Panc1 (cell line): ENCODE results near the gene ZNF92.

Experiments used
- POLR2AphosphoS5 ChIP-seq: IDR thresholded peaks from 2 replicates; pipeline ENCODE4 v1.6.1; 2012; ENCODE audit warnings: mild to moderate bottlenecking, low read depth, low read length, moderate library complexity
- TF ChIP-seq, protein P1 (sequence below): fragments of 450-650 bp; IDR thresholded peaks from 2 replicates; pipeline ENCODE4 v1.5.1; 2017; ENCODE audit warnings: mild to moderate bottlenecking
- TF ChIP-seq, protein P2 (sequence below), 2 experiments: IDR thresholded peaks; 2 replicates each; pipeline ENCODE4 v1.6.1; 2011 to 2012; ENCODE audit warnings: low read depth in 2 of 2, control low read depth in 1 of 2, low read length in 1 of 2, mild to moderate bottlenecking in 1 of 2, moderate library complexity in 1 of 2; ENCODE audit not compliant: insufficient read depth in 1 of 2

- TF ChIP-seq POLR2AphosphoS5 = no peak
- TF ChIP-seq, protein P1, sequence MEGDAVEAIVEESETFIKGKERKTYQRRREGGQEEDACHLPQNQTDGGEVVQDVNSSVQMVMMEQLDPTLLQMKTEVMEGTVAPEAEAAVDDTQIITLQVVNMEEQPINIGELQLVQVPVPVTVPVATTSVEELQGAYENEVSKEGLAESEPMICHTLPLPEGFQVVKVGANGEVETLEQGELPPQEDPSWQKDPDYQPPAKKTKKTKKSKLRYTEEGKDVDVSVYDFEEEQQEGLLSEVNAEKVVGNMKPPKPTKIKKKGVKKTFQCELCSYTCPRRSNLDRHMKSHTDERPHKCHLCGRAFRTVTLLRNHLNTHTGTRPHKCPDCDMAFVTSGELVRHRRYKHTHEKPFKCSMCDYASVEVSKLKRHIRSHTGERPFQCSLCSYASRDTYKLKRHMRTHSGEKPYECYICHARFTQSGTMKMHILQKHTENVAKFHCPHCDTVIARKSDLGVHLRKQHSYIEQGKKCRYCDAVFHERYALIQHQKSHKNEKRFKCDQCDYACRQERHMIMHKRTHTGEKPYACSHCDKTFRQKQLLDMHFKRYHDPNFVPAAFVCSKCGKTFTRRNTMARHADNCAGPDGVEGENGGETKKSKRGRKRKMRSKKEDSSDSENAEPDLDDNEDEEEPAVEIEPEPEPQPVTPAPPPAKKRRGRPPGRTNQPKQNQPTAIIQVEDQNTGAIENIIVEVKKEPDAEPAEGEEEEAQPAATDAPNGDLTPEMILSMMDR = no peak
- TF ChIP-seq, protein P2, sequence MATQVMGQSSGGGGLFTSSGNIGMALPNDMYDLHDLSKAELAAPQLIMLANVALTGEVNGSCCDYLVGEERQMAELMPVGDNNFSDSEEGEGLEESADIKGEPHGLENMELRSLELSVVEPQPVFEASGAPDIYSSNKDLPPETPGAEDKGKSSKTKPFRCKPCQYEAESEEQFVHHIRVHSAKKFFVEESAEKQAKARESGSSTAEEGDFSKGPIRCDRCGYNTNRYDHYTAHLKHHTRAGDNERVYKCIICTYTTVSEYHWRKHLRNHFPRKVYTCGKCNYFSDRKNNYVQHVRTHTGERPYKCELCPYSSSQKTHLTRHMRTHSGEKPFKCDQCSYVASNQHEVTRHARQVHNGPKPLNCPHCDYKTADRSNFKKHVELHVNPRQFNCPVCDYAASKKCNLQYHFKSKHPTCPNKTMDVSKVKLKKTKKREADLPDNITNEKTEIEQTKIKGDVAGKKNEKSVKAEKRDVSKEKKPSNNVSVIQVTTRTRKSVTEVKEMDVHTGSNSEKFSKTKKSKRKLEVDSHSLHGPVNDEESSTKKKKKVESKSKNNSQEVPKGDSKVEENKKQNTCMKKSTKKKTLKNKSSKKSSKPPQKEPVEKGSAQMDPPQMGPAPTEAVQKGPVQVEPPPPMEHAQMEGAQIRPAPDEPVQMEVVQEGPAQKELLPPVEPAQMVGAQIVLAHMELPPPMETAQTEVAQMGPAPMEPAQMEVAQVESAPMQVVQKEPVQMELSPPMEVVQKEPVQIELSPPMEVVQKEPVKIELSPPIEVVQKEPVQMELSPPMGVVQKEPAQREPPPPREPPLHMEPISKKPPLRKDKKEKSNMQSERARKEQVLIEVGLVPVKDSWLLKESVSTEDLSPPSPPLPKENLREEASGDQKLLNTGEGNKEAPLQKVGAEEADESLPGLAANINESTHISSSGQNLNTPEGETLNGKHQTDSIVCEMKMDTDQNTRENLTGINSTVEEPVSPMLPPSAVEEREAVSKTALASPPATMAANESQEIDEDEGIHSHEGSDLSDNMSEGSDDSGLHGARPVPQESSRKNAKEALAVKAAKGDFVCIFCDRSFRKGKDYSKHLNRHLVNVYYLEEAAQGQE (IDR thresholded peaks at IDR 0.05; ENCODE audit: insufficient read depth in 1 of 2, low read depth in 2 of 2, low read length in 1 of 2) = no peak
Observed at GRCh38 chr7:65411249-65411648, 37.6 kb downstream of the ZNF92 start.
